Stimulated activated CD8-positive, alpha-beta memory T cell treated with anti-CD3 and anti-CD28 coated beads, Interleukin-4, amount 100 ng/mL, for 48 hours (primary cell): ENCODE measurements around the gene ADAMTS6.
"Not testable (repeated sequence)": the region's sequence is repeated elsewhere in the genome, so short reads cannot be mapped to it uniquely, and the experiment has no call there.

Experiments used
- DNase-seq: peaks from one replicate; pipeline ENCODE4 v3.0.0-alpha.2; 2020

Gene ADAMTS6

DNA sequence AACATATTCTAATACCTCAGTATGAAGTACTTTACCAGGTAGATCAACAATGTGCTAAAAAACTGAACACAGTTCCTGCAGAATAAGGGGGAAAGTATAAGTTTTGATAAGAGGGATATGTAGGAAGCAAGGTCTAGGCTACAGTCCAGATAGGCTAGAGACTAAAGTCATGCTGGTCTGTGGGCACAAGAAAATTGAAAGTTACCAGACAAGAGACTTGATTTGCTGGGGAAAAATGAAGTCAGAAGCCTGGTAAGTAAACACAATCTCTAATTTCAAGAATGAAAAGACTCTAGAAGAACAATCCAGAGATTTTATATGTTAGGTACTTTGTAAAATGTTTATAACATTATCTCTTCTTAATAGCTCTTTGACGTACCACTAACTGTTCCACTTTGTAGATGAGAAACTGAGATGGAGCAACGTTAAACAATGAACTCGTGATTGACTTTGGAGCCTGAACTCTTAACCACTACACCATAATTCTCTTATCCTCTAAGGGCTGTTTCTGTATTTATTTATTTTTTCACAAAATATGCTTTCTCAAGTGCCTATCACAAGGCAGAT is 19.5 kb downstream of the ADAMTS6 start:
- DNase-seq = no peak

DNA sequence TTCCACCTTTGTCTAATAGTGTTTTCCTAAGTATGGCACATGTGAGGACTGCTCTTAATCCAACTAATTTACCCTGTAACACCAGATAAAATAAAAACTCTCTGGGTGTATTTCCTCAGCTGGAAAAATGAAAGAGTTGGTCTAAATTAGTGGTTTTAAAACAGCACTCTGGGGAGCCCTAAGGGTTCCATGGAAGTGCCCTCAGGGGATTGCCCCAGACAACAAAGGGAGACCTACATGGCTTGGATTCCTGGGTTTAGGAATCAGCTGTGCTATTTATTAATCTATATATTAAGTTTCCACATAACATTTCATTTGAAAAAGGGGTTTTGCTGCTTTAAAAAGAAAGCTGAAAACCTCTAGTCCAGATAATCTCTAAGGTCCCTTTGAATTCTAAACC is 20.2 kb downstream of the ADAMTS6 start:
- no peak for DNase-seq

DNA sequence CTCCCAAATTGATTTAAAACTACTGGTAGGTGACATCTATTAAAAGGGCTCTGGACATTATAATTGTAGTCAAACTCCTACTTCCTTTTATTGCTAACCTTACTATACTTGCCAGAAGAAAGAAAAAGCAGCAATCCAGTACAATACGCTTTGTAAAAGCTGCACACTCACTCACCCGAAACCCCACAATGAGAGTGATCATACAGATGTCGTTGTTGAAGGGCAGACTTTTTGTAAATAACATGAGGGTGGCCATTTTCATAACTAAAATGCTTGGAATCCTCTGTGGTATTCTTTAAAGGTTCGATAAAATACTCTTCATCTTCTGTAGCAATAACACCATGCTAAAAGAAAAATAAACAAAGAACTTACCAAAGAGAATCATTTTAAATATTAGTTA is 21.7 kb downstream of the ADAMTS6 start:
- no peak for DNase-seq

DNA sequence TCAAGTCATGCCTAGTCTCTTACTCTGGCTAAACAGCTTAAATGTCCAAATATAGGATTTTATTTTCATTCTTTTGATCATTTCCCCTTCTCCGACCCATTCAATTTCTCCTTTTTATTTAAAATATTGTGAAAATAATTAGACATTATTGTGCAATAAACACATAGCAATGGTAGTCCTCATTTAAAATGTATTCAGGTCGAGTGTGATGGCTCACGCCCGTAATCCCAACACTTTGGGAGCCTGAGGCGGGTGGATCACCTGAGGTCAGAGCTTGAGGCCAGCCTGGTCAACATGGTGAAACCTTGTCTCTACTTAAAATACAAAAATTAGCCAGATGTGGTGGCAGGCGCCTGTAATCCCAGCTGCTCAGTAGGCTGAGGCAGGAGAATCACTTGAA is 26.7 kb downstream of the ADAMTS6 start:
- no peak for DNase-seq

DNA sequence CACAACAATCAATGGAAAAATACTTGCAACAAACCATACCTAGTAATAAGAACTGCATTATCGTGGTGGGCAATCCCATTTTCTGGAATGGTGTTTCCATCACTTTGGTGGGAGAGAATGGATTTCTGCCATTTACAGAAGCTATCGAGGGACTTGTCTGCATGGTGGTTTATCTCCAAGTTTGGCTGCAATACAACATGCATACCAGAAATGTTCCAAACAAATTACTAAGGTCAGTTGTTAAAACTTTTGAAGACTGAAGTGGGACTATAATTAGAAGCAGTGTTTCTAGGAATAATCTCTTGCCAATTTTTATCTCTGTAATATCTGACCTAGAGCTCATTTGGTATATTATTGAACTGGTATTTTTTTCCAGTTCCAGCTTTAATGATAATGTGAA is 30.3 kb downstream of the ADAMTS6 start:
- DNase-seq = no peak

DNA sequence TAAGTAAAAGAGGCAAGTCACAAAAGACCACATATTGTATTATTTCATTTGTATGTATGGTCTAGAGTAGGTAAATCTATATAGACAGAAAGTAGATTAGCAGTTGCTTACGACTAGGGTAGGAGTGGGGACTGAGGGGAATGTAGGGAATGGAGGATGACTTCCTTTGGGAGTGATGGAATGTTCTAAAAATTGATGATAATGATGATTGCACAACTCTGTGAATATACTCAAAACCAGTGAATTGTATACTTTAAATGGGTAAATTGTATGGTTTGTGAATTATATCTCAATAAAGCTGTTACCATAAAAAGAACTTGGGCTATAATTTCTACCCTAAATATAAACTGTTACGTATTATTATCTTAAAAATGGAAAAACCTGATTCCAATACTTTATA is 35.0 kb downstream of the ADAMTS6 start:
- DNase-seq = no peak

DNA sequence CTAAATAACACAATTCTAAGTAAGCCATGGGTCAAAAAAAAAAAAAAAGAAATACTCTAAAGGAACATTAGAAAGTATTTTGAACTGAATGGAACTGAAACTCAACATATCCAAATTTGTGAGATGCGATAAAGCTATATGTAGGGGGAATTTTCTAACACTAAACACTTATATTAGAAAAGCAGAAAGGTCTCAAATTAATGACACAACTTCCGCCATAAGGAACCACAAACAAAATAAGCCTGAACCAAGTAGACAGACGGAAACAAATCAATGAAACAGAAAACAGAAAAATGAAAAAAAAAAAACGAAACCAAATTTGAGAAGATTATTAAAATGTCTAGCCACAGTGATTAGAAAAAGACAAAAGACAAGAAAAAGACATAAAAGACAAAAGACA is 39.9 kb downstream of the ADAMTS6 start:
- no peak for DNase-seq

DNA sequence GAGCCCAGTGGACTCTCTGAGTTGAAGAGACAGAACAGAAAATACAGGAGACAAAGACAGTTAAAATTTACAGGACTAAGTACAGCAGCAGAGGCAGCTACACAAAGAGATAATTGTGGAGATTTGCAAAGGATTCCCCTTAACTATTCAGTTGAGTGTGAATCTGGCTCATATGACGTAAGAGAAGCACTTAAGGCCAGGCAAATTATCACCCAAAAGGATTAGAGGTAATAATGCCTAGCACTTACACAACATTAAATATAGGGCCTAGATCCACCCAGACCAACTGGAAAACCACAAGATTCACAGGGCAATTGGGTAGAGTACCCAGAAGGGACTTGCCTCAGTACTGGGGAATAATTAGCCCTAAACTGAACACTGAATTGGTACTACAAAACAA is 41.3 kb downstream of the ADAMTS6 start:
- no peak for DNase-seq

DNA sequence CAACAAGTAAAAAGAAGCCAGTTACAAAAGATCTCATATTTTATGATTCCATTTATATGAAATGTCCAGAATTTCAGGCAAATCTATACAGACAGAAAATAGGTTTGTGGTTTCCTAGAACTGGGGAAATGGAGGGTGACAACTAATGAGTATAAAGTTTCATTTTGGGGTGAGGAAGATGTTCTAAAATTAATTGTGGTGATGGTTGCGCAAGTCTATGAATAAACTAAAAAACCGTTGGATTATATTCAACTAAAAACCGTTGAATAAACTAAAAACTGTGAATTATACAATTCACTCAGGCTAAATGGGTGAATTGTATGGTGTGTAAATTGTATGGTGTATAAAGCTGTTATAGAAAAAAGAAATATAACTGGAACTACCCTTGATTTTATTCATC is 47.6 kb downstream of the ADAMTS6 start:
- DNase-seq = no peak

DNA sequence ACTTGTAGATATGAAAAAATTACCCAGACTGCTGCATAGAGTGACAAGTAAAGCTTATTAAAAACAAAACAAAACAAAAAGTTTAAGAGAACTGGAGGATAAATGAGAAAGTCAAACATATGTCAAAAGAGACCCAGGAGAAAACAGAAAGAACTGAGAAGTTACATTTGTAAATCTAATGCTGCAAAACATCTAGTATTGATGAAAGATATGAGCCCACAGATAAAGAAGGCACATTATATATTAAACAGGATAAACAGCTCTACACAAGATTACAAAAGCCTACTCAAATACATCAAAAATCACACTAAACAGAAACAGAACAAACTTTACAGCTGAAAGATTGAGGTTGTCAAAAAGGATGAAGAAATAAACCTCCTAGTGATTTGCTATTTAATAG is 55.1 kb downstream of the ADAMTS6 start:
- no peak for DNase-seq

DNA sequence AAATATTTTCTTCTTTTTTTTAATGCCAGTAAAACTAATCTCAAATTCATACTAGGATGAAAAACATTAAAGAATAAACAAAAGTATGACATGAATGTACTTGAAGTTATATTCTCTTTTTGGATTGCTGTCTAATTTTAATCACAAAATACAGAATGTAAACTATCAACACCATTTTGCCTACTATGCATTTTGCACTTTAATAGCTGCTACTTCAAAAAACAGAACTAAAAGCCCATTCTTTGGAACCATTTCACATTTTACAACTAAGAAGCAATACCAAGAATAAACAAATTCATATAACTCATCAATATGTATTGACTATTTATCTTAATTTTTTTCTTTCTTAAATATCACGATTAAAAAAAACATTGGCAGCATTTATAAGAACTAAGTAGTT is 58.1 kb downstream of the ADAMTS6 start:
- no peak for DNase-seq

DNA sequence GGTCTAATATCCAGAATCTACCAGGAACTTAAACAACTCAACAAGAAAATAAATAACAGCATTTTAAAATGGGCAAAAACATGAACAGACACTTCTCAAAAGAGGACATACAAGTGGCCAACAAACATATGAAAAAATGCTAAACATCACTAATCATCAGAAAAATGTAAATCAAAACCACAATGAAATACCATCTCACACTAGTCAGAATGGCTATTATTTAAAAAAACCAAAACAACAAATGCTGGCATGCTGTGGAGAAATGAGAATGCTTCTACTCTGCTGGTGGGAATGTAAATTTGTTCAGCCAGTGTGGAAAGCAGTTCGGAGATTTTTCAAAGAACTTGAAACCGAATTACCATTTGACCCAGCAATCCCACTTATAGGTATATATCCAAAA is 63.1 kb downstream of the ADAMTS6 start:
- DNase-seq = no peak

DNA sequence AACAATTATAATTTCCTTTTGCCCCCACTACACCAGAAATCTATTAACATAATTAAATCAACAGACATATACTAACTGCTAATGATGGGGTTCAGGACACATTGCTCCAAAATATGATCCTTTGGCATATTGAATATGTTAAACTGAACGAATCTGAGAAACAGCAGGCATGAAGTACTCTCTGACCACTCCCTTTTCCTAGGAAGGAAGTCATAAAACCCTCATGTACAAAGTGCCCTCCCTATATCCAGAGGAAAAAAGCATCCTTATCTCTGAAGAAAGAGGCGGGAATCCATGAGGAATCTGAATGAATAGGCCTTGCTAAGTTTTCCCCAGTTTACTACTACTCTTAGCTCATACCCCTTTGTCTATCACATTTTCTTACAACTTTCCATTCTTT is 67.9 kb downstream of the ADAMTS6 start:
- no peak for DNase-seq

DNA sequence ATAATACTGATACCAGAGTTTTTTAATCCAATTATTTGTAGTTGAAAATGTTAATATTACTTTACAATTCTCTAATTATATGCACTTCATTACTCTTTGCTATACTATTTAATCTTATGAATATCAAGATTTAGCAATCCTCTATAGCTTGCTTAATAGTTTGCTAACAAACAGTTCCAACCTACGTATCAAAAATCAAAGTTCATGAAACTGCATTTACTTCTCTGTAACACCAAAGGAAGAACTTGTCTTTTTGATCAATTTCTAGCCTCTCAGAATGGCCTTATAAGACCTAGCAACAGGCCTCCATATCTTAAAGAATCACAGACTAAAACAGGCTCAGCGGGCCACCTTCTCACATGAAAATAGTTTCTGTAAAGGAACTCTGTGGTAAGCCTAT is 68.9 kb downstream of the ADAMTS6 start:
- no peak for DNase-seq

DNA sequence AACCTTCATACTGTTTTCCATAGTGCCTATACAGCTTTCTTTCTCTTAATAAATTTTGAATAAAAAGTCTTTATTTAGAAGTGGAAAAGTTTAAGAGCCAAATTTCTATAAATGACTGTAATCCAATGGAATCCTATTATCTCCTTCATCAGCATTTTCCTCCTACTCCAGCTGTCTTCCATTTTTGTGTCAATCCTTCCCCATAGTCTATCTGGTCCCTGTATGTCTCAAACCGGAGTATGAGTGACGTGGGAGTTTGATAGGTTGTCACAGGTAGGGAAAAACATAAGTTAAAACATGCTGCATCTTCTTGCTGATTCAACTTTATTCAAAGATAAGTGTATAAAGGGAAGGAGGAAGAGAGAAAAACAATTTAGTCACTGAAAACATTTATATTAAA is 70.4 kb downstream of the ADAMTS6 start:
- DNase-seq = no peak

DNA sequence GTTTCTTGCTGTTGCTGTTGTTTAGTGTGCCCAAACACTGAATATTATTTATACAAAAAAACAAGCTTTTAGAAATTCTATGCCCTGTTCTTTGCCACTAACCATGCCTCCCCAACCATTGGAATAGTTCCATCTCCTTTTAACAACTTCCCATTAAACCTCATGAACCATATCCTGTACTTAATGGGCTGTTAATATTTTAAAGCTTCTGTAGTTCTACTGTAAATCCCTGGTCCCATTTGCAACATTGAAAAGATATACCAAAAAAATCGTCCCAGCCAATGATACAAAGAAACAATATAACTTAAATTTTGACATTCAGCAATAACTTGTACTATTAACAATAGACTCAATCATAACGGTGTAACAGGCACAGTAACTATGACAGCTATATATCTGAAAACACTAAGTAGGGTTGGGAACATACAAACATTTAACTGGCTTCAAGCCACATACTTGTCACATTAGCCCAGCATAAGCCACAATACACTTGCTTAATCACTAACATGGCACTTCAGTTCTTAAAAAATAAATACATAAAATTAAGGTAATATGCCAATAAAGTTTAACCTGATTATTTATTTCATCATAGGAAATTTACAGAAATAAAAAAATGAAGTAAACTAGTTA is 86.1 kb downstream of the ADAMTS6 start:
- no peak for DNase-seq

DNA sequence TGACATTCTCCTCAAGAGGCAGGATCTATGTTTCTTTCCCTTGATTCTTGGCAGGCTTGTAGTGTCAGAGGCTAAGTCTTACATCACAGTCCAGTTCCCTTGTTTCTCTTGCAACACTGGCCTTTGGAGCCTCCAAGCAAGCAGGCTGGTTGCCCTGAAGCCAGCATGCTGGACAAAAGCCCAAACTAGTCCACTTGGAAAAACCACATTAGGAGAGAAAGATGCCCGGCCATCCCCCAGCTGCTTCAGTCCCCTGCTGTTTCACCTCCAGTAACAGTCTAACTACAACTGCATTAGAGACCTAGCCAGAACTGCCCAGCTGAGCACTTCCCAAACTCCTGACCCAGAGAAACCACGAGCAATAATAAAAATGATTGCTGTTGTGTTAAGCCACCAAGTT is 87.6 kb downstream of the ADAMTS6 start:
- DNase-seq = no peak

DNA sequence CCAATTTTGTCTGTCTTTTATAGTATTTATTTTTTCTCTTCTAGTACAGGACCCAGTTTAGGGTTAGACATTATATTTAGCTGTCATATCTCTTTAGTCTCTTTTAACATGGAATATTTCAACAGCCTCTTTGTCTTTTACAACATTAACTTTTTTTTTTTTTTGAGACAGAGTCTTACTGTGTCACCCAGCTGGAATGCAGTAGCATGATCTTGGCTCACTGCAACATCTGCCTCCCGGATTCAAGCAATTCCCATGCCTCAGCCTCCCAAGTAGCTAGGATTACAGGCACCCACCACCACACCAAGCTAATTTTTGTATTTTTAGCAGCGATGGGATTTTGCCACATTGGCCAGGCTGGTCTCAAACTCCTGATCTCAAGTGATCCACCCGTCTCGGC is 90.1 kb downstream of the ADAMTS6 start:
- no peak for DNase-seq

DNA sequence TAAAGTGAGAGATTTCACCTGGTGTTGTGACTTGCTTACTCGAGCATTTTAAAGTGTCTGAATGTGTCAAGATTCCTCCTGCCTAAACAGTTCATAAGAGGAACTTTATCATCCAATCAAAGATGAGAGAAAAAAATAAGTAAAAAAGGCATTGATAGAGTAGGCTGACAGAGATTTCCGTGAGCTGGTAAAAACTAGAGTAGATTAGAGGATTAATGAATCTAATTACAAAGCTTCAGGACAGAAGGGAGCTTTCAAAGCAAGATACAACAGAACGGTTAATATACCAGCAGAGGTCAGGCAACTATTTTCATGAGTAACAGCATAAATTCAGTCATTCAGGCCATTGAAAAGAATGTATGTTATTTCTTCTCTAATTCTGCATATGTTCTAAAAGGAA is 91.5 kb downstream of the ADAMTS6 start:
- DNase-seq = no peak

DNA sequence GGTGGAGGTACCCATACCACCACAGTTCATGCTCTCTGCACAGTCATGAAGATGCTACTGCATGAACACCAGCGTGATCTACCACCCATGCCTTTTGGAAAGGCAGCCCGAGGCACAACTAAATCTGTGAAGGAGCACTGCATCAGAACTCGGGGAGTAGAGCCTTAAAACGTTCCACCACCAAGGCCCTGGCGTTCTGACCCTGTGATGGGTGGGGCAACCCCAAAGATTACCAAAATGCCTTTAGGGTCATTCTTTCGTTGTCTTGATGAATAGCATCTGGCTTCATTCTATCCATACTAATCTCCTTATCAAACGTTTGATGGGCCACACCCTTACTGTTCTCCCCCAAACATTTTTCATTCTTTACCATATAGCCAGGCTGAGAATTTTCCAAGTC is 97.9 kb downstream of the ADAMTS6 start:
- DNase-seq = no peak

DNA sequence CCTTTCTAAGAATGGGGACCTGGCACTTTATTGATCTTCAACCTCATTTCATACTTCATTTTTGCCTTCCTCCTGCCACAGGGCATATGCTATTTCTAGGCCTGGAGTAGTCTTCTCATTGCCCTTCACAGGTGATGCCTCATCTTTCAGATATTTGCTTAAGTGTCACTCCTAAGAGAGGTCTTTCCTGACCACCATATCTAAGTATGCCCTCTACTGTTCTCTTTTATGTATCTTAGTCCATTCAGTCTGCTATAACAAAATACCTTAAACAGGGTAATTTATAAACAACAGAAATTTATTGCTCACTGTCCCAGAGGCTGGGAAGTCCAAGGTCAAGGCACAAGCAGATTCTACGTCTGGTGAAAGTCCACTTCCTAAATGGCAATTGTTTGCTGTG is 99.1 kb downstream of the ADAMTS6 start:
- DNase-seq = no peak

DNA sequence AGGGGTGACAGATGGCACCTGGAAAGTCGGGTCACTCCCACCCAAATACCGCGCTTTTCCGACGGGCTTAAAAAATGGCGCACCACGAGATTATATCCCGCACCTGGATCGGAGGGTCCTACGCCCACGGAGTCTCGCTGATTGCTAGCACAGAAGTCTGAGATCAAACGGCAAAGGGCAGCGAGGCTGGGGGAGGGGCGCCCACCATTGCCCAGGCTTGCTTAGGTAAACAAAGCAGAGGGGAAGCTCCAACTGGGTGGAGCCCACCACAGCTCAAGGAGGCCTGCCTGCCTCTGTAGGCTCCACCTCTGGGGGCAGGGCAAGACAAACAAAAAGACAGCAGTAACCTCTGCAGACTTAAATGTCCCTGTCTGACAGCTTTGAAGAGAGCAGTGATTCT is 111.2 kb downstream of the ADAMTS6 start:
- DNase-seq = not testable (repeated sequence)

DNA sequence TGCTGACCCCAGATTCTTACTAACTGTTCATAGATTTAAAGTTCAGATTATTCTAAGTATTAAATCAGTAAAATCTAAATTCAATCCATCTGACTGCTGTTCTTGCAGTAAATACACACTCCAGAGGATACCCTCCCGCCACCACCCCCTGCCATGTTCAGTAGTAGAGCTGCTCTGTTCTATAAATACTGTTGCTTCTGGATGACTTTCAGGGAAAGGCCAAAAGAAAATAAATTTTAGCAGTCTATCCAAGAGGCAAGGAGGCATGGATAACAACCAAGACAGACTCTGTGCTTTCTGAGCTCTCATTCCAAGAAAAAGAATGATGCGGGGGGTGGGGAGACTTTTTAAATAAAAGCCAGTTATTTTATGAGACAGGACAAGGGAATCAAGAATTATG is 115.1 kb downstream of the ADAMTS6 start:
- no peak for DNase-seq

DNA sequence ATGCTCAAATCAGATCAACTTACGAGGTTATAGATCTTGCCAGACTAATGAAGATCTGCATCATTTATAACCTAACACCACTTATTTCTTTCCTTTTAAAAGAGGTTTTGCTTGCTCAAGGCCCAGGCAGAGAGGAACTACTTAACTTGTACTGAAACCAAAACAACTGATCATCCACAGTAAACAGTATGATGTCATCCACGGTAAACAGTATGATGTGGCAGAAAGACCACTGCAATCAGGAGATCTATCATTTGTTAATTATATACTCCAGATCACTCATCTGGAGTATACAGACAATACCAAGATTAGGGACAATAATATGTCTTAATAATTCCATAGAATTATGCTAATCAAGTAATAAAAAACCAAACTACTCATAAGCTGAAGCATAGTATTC is 116.8 kb downstream of the ADAMTS6 start:
- no peak for DNase-seq

DNA sequence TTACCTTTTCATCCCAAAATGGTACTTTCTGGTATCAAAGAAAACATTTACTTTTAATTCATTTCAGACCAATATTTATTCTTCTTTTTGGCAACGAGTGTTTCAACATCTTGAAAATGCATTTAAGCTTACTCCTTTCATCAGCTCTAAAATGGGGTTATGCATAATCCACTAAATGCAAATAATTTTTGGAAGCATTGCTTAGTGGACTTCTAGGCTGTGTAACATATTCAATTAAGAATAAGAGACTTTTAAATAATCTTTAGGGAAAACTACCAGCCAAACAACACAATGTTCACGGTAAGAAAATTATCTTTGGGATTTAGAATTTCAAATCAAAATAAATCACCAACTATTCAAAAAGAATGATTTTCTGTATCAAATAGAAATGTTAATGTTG is 118.2 kb downstream of the ADAMTS6 start:
- DNase-seq = no peak

DNA sequence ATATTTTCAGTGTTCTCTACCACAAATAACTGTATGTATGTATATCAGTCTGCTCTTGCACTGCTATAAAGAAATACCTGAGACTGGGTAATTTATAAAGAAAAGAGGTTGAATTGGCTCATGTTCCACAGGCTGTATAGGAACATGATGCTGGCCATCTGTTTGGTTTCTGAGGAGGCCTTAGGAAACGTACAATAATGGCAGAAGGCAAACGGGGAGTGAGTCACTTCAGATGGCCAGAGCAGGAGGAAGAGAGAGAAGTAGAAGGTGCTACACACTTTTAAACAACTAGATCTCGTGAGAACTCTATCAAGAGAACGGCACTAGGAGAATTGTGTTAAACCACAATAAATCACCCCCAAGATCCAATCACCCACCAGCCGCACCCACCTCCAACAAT is 121.7 kb downstream of the ADAMTS6 start:
- DNase-seq = no peak
